Epithelial cell of proximal tubule (primary cell): Measurements from ENCODE around the gene CCZ1B. TPM values are rescaled to one million over a fixed set of nuclear protein-coding genes. Genes with fewer than 3 reads are reported as not detected.
A peak's percentile ranks its signal among the peaks of the same experiment; 100 is the strongest.
"Not testable (repeated sequence)": the region's sequence is repeated elsewhere in the genome, so short reads cannot be mapped to it uniquely, and the experiment has no call there.

Experiments
- DNase-seq: peaks from one replicate; pipeline ENCODE4 v3.0.0-alpha.2; 2011; ENCODE audit warnings: low read depth
- H3K4me3 ChIP-seq: 2 replicates; pipeline ENCODE4 v1.5.1; 2011; ENCODE audit warnings: low read depth, mild to moderate bottlenecking, low read length
- total RNA-seq: library from RNA; depleted of rRNA; stranded (reverse); fragments of >200 nt; gene quantifications from 2 replicates; pipeline ENCODE4 v1.2.3, GENCODE V29; 2015
- TF ChIP-seq, protein P1 (sequence below): conservative IDR thresholded peaks from 2 replicates; pipeline ENCODE4 v1.5.1; 2012; ENCODE audit warnings: low read depth, mild to moderate bottlenecking, low read length

The CCZ1B gene
- total RNA-seq, 1 donor from 2014 or later, result 64.3 TPM

DNA sequence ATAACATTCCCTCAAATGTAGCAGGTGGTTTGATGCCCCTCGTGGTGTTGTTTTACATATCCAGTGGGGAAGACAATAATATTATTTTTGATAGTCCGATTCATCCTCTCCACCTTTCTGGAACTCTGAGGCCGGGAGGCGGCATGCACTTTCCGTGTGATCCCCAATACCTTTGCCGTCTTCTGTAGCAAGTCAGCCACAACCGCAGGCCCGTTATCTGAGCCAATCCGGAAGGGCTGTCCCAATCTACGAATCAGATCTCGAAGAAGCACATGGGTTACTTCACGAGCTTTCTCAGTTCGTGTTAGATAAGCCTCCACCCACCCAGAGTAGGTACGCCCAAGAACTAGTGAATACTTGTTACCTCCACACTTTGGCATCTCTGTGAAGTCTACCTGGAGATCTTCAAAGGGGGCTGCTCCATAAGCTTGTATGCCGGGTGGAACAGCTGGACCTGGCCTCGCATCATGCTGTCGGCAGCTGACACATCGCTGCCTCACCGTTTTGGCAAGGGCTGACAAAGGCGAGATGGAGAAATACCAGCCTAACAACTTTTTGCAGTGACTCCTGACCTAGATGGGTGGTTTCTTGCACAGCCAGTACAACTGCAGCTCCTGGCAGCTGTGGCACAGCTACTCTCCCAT lies 16.3 kb upstream of the CCZ1B start:
- DNase-seq, H3K4me3 ChIP-seq: not testable (repeated sequence)

DNA sequence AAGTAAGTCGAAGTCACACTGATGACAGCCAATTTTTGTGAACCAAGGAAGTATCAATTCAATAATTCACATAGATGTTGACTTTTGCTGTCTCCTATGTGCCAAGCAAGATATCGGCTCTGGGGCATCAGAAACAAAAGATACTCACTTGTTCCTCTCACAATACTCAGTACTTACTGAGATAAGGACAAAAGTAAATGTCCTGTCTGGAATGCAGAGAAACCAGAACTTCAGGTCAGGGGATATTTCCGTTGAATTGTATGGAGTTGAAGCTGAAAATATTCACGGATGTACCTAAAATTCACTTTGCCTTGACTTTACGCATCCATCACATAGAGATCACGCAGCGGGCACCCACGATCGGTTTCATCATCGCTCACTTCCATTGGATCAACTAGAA lies 11.0 kb upstream of the CCZ1B start:
- H3K4me3 ChIP-seq, DNase-seq: not testable (repeated sequence)

DNA sequence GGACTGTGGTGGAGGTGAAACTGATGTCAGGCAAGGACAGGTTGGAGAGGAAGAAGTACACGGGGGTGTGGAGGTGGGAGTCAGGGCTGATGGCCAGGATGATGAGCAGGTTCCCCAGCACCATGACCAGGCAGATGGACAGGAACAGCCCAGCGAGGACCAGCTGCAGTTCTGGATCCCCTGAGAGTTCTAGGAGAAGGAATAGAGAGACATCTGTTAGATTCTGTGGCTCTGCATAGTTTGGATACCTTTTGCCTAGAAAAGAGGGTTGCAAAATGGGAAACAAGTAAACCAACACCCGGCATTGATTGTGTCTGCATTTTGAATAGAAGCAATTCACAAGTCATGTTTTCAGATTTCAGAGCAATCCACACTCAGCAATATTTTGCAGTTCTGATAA lies 9.4 kb upstream of the CCZ1B start:
- not testable (repeated sequence) for DNase-seq, H3K4me3 ChIP-seq

DNA sequence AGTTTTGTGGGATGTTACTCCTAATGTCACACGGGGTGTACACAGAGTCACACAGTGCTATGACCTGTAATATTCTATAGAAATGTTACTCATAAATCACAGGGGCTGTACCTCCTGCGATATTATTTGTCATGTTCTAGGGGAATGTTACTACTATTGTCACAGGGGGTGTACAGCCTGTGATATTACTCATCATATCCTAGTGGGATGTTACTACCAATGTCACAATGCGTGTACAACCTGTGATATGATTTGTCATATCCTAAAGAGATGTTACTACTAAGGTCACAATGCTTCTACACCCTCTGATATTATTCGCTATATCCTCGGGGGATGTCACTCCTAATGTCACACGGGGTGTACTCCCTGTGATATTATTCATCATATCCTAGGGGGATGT lies 7.6 kb upstream of the CCZ1B start:
- TF ChIP-seq, protein P1, sequence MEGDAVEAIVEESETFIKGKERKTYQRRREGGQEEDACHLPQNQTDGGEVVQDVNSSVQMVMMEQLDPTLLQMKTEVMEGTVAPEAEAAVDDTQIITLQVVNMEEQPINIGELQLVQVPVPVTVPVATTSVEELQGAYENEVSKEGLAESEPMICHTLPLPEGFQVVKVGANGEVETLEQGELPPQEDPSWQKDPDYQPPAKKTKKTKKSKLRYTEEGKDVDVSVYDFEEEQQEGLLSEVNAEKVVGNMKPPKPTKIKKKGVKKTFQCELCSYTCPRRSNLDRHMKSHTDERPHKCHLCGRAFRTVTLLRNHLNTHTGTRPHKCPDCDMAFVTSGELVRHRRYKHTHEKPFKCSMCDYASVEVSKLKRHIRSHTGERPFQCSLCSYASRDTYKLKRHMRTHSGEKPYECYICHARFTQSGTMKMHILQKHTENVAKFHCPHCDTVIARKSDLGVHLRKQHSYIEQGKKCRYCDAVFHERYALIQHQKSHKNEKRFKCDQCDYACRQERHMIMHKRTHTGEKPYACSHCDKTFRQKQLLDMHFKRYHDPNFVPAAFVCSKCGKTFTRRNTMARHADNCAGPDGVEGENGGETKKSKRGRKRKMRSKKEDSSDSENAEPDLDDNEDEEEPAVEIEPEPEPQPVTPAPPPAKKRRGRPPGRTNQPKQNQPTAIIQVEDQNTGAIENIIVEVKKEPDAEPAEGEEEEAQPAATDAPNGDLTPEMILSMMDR, result no peak
- H3K4me3 ChIP-seq, result no peak overlapping the region
- DNase-seq, result no peak

DNA sequence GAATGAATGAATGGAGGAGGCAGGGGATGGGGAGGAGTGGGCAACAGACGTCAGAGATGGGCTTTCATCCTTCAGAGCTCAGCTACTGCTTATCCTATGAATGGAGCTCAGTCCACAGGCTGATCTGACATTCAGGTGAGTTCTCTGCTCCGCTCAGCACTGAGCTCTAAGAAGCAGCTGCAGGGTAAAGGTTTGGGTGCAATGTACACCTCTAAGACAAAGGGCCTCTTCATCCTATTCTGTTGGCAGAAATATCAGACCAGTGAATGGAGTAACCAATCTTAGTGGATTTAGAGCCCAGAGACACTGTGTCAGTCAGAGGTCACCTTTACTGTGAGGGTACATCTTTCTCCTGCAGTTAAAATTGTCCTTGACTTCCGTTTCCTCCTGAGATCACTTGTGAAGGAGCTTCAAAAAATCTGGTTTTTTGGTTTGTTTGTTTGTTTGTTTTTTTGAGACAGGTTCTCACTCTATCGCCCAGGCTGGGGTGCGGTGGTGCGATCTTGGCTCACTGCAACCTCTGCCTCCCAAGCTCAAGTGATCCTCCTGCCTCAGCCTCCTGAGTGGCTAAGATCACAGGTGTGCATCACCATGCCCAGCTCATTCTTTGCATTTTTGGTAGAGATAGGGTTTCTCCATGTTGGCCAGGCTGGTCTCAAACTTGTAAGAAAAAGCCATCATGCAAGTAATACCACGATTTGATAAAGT lies 5.1 kb upstream of the CCZ1B start:
- no peak overlapping the region for H3K4me3 ChIP-seq
- TF ChIP-seq, protein P1, result no peak
- no peak for DNase-seq

DNA sequence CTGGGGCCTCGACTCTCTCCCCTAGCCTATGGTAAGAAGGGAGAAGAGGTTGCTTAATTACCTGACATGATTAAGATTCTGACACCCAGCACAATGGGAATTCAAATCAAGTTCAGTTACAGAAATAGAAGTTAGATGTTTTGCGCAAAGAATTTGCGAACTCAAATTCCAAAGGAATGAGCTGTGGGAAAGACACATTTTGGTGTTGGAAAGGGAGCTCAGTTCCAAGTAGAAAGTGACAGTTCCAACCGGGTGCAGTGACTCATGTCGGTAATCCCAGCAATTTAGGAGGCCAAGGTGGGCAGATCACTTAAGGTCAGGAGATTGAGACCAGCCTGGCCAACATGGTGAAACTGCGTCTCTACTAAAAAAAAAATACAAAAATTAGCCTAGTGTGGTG lies 4.0 kb upstream of the CCZ1B start:
- H3K4me3 ChIP-seq, DNase-seq: not testable (repeated sequence)

DNA sequence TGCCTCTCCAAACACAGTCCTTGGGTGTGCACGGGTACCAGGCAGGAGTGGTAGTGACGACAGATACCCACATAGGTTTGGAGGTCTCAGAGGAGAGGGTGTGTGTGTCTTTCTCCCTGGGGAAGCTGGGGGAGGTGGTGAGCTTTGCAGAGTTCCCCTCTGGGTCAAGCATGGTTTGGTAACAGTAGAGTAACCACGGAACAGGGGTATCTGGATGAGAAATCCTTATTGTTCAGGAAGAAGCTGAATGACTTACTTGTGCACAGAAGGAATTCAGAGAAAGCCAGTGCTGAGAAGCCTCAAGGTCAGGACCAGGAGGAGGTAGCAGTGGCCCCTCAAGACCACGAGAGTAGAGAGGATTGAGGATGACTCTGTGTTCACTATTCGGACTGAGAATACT lies 3.5 kb upstream of the CCZ1B start:
- DNase-seq, result not testable (repeated sequence)

DNA sequence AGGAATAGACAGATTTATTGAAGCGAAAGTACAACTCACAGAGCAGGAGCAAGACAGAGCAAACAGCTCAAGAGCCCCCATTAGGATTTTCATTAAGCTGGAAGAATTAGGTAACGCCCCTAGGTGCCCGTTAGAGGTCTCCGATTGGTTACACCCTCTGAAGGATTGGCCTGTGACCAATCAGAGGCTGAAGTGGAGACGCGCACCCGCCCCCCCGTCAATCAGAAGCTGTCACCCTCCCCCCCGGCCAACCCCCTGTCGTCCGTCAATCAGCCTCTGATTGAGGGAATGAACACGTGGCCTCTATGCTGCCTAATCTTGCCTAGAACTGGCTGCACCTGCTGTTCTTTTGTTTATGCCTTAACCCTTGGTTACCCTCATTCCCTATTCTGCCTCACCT lies 1.1 kb upstream of the CCZ1B start:
- DNase-seq, H3K4me3 ChIP-seq: not testable (repeated sequence)

More for the DNA sequence above, 3.5 kb upstream of the CCZ1B start:
- not testable (repeated sequence) for H3K4me3 ChIP-seq

DNA sequence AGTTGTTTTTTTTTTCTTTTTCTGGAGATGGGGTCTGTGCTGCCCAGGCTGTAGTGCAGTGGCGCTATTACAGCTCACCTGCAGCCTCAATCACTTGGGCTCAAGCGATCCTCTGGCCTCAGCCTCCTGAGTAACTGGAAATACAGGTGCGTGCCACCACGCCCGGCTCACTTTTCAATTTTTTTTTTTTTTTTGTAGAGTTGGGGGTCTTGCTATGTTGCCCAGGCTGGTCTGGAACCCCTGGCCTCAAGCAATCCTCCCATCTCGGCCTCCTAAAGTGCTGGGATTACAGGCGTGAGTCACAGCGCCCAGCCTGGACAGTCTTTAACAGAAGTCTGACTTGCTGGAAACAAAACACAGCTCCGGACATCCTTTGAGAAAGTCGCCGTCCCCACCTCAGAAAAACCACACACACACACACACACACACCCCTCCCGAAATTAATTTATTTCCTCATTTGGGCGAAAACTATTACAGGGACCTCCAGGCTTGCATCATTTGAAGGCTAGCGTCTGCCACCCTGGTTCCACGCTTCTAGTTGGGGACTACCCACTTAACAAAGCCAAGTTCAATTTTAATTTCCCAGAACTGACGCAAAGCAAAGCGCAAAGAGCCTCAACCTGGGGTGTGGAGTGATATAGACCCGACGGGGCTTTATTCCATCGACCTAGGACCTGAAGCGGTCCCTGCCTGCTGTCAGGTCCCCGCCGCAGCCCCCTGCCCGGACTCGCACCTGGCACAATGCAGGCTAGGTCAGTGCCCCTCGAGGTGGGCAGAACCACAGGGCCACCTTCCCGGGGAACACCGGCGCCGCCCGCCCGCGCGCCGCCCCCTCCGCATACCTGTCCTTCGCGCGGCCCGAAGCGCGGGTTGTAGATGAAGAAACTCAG lies 594 bp downstream of the CCZ1B start:
- not testable (repeated sequence) for DNase-seq
- H3K4me3 ChIP-seq, result peak overlapping the region; percentile 45

DNA sequence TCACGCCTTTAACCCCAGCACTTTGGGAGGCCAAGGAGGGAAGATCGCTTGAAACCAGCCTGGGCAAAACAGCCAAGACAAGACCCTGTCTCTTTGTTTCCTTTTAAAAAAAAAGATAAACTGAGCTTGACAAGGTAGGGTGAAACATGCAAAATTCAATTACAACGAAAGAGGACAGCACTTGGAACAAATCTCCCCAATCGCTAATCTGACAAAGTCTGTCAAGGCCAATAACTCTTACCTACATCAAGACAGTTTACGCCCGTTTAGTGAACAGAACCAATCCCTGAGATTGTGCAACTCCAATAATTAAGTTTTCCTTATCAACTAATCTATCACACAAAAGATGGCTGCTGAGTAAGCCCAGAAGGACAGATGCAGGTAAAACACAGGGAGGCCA lies 4.5 kb downstream of the CCZ1B start:
- not testable (repeated sequence) for H3K4me3 ChIP-seq, DNase-seq

DNA sequence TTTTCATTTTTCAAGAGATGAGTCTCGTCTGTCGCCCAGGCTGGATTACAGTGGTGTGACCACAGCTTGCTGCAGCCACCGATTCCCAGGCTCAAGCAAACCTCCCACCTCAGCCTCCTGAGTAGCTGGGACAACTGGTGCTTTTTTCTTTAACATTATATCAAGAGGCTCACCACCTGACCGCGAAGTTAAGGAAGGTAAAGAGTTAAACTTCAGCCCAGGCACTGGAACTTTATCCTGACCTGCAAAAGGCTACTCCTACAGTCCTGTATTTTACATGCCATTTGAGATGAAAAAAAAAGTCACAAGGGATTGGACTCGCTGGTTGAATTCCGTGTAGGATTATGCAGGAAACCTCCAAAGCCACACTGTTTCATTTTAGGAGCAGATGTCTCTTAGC lies 10.6 kb downstream of the CCZ1B start:
- not testable (repeated sequence) for DNase-seq, H3K4me3 ChIP-seq

DNA sequence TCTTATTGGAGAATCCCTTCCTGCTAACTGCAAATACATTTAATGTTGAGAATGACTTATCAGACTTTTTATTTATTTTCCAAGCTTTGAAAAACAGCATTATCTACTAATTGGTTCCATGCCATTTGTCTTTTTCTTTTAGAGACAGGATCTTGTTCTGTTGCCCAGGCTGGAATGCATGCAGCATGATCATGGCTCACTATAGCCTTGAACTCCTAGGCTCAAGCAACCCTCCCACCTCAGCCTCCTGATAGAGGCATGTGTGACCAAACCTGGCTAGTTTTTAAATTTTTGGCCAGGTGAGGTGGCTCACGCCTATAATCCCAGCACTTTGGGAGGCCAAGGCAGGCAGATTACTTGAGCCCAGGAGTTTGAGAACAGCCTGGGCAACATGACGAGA lies 13.1 kb downstream of the CCZ1B start:
- DNase-seq, H3K4me3 ChIP-seq: not testable (repeated sequence)

DNA sequence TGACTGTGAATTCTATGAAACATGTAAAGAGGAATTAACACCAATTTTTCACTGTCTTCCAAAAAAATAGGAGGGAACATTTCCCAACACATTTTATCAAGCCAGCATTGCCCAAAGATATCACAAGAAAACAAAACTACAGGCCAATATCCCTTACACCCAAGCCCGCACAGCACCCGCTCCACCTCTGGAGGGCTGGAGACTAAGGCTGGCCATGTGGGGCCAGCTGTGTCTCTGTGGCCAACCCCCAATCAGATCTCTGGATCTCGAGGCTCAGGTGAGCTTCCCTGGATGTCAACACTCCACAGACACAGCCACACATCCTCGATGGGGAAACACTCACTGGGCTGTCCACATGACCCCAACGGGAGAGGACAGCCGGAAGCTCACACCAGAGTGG lies 18.1 kb downstream of the CCZ1B start:
- DNase-seq, H3K4me3 ChIP-seq: not testable (repeated sequence)

DNA sequence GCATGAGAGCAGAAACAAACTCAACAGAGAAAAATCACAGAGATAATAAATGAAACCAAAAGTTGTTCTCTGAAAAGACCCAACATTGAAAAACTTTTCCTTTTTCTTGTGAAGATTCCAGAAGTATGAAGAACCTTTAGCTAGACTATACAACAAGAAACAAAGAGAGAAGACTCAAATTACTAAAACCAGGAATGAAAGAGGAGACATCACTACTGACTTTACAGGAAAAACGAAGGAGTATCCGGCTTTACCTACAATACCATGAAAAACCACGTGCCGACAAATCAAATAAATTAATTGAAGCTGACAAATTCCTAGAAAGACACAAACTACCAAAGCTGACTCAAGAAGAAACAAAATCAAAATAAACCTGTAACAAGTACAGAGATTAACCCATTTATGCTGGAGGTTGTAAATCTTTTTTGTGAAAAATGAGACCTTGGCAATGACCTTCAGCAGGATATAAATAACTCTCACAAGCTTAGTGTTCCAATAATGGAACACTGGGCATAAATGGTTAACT lies 18.6 kb downstream of the CCZ1B start:
- not testable (repeated sequence) for H3K4me3 ChIP-seq

DNA sequence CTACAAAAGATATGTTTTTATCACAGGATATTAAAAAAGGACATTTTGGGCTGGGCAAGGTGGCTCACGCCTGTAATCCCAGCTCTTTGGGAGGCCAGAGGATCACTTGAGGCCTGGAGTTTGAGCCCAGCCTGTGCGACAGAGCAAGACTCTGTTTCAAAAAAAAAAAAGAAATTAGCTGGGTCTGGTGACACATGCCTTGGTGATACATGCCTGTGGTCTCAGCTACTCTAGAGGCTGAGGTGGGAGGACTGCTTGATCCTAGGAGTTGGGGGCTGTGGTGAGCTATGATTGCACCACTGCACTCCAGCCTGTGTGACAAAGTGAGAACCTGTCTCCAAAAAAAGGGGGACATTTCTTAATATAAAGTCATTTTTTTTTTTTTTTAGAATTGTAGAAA lies 25.7 kb downstream of the CCZ1B start:
- not testable (repeated sequence) for DNase-seq, H3K4me3 ChIP-seq

More for the DNA sequence above, 18.6 kb downstream of the CCZ1B start:
- not testable (repeated sequence) for DNase-seq

DNA sequence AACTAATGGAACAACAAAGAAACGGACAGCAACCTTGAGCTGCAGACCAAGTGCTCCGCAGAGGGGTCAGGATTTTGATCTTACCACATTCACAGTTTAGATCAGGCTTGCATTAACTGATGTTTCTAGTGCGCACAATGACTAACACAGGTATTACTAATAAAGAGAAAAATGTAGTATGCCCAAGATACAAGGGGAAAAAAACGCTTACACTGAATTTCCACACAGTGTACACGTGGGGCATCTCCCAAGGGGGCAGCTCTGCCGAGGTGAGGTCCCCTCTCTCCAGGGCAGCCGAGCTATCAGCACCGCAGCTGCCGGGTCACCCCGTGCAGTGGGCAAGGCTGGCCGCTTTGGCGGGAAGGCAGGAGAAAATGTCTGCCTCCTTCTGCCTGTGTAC lies 26.2 kb downstream of the CCZ1B start:
- not testable (repeated sequence) for DNase-seq, H3K4me3 ChIP-seq
